ENCODE results near the gene SLC25A51. TPM values are rescaled to one million over a fixed set of nuclear protein-coding genes. Genes with fewer than 3 reads are reported as not detected.

Gene SLC25A51
- total and polyA plus RNA-seq, 4 donors: 3.8 to 24.4 (median 9.1) TPM

DNA sequence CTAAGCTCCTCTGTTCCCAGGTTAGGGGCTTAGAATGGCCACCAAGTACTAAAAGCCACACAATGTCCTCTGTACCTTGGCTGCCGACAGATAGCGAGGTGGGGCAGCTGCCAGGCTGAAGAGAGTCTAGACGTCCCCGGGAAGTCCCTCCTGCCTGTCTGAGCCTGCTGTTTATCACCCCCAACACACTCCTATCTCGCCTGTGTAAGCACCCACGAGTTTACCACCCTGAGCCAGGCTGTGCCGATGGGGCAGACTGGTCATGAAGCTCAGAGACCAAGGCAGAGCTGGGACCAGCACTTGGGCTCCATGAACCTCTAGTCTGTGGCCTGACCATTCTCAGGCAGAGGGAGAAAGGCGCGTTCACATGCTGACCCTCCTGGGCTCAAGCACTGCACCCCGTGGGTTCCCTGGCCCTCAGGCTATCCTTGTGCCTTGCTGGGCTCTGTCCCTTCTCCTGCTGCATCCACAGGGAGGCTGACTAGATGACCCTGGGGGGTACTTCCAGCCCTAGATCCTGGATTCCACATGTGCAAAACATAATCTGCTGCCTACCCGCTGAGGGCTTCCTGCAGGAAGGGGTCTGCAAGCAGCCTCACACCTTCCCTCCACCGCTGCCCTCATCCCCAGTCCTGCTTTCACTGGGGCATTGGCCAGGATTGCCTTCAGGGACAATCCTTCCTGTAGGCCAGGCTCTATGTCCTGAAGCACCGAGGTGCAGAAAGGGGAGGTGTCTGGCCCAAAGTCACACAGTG is 18.6 kb upstream of the SLC25A51 start:
- DNase-seq (ENCODE audit: low spot score): no peak
- Histone ChIP-seq H3K4me1 (ENCODE audit: control insufficient read depth in 4 of 4, insufficient read depth in 4 of 4, low read length in 3 of 4) (peaks cover 0 to 3% (median under 1%) of the 10 kb centered on the region in 4 donors), H3K9ac (ENCODE audit: low read depth in 1 of 2, low read length in 2 of 2) (no peak overlapping the region), H3K4me3 (ENCODE audit: low read depth in 1 of 3, low read length in 3 of 3) (no peak overlapping the region), H3K27me3 (ENCODE audit: control insufficient read depth in 4 of 4, insufficient read depth in 4 of 4, low read length in 3 of 4) (no peaks in the 10 kb centered on the region), H3K36me3 (ENCODE audit: control insufficient read depth in 4 of 4, insufficient read depth in 3 of 4, low read depth in 1 of 4, low read length in 3 of 4) (peaks cover 0 to 29% (median 10%) of the 10 kb centered on the region in 4 donors), H3K27ac (ENCODE audit: low read depth in 1 of 2, low read length in 2 of 2) (no peak overlapping the region), H3K9me3 (ENCODE audit: control insufficient read depth in 4 of 4, low read length in 3 of 4) (no peaks in the 10 kb centered on the region)
- no peak for TF ChIP-seq FOXA2 (IDR thresholded peaks at IDR 0.05)
- TF ChIP-seq, protein P1, sequence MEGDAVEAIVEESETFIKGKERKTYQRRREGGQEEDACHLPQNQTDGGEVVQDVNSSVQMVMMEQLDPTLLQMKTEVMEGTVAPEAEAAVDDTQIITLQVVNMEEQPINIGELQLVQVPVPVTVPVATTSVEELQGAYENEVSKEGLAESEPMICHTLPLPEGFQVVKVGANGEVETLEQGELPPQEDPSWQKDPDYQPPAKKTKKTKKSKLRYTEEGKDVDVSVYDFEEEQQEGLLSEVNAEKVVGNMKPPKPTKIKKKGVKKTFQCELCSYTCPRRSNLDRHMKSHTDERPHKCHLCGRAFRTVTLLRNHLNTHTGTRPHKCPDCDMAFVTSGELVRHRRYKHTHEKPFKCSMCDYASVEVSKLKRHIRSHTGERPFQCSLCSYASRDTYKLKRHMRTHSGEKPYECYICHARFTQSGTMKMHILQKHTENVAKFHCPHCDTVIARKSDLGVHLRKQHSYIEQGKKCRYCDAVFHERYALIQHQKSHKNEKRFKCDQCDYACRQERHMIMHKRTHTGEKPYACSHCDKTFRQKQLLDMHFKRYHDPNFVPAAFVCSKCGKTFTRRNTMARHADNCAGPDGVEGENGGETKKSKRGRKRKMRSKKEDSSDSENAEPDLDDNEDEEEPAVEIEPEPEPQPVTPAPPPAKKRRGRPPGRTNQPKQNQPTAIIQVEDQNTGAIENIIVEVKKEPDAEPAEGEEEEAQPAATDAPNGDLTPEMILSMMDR (IDR thresholded peaks at IDR 0.05; ENCODE audit: low read depth, low read length, missing input control): no peak
- no peak for TF ChIP-seq HNF4A (conservative IDR thresholded peaks at IDR 0.05)
- TF ChIP-seq YY1 (IDR thresholded peaks at IDR 0.05): no peak
- no peak for TF ChIP-seq JUND (IDR thresholded peaks at IDR 0.05)
- no peak for TF ChIP-seq FOXA1 (IDR thresholded peaks at IDR 0.05)
- TF ChIP-seq, protein P2, sequence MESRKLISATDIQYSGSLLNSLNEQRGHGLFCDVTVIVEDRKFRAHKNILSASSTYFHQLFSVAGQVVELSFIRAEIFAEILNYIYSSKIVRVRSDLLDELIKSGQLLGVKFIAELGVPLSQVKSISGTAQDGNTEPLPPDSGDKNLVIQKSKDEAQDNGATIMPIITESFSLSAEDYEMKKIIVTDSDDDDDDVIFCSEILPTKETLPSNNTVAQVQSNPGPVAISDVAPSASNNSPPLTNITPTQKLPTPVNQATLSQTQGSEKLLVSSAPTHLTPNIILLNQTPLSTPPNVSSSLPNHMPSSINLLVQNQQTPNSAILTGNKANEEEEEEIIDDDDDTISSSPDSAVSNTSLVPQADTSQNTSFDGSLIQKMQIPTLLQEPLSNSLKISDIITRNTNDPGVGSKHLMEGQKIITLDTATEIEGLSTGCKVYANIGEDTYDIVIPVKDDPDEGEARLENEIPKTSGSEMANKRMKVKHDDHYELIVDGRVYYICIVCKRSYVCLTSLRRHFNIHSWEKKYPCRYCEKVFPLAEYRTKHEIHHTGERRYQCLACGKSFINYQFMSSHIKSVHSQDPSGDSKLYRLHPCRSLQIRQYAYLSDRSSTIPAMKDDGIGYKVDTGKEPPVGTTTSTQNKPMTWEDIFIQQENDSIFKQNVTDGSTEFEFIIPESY (IDR thresholded peaks at IDR 0.05): no peak
- no peak for TF ChIP-seq RXRA (IDR thresholded peaks at IDR 0.05)
- no peak for TF ChIP-seq TAF1 (conservative IDR thresholded peaks at IDR 0.05)
- TF ChIP-seq NR2F2 (IDR thresholded peaks at IDR 0.05): no peak
- TF ChIP-seq, protein P3, sequence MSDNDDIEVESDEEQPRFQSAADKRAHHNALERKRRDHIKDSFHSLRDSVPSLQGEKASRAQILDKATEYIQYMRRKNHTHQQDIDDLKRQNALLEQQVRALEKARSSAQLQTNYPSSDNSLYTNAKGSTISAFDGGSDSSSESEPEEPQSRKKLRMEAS (IDR thresholded peaks at IDR 0.05): no peak
- TF ChIP-seq RAD21 (IDR thresholded peaks at IDR 0.05): no peak
- TF ChIP-seq HNF4G (IDR thresholded peaks at IDR 0.05): no peak
- no peak for TF ChIP-seq GABPA (IDR thresholded peaks at IDR 0.05 in 1 of 2, conservative IDR thresholded peaks at IDR 0.05 in 1 of 2)
- TF ChIP-seq, protein P4, sequence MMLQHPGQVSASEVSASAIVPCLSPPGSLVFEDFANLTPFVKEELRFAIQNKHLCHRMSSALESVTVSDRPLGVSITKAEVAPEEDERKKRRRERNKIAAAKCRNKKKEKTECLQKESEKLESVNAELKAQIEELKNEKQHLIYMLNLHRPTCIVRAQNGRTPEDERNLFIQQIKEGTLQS (IDR thresholded peaks at IDR 0.05): no peak
- TF ChIP-seq, protein P5, sequence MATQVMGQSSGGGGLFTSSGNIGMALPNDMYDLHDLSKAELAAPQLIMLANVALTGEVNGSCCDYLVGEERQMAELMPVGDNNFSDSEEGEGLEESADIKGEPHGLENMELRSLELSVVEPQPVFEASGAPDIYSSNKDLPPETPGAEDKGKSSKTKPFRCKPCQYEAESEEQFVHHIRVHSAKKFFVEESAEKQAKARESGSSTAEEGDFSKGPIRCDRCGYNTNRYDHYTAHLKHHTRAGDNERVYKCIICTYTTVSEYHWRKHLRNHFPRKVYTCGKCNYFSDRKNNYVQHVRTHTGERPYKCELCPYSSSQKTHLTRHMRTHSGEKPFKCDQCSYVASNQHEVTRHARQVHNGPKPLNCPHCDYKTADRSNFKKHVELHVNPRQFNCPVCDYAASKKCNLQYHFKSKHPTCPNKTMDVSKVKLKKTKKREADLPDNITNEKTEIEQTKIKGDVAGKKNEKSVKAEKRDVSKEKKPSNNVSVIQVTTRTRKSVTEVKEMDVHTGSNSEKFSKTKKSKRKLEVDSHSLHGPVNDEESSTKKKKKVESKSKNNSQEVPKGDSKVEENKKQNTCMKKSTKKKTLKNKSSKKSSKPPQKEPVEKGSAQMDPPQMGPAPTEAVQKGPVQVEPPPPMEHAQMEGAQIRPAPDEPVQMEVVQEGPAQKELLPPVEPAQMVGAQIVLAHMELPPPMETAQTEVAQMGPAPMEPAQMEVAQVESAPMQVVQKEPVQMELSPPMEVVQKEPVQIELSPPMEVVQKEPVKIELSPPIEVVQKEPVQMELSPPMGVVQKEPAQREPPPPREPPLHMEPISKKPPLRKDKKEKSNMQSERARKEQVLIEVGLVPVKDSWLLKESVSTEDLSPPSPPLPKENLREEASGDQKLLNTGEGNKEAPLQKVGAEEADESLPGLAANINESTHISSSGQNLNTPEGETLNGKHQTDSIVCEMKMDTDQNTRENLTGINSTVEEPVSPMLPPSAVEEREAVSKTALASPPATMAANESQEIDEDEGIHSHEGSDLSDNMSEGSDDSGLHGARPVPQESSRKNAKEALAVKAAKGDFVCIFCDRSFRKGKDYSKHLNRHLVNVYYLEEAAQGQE (IDR thresholded peaks at IDR 0.05): no peak
- TF ChIP-seq EGR1 (IDR thresholded peaks at IDR 0.05; ENCODE audit: low read depth in 2 of 2): no peak
- TF ChIP-seq SP1 (IDR thresholded peaks at IDR 0.05): no peak
- 66% methylated on average over 13 of the region's 13 CpGs for WGBS
